IPS DF 19.7 (cell line): ENCODE measurements around the gene SLCO6A1.
A peak's percentile ranks its signal among the peaks of the same experiment; 100 is the strongest.
"Not testable (repeated sequence)": the region's sequence is repeated elsewhere in the genome, so short reads cannot be mapped to it uniquely, and the experiment has no call there.

Experiments
- DNase-seq: peaks from one replicate; pipeline ENCODE4 v3.0.0-alpha.2; 2013; ENCODE audit warnings: low read depth, low spot score

SLCO6A1 gene, protein sequence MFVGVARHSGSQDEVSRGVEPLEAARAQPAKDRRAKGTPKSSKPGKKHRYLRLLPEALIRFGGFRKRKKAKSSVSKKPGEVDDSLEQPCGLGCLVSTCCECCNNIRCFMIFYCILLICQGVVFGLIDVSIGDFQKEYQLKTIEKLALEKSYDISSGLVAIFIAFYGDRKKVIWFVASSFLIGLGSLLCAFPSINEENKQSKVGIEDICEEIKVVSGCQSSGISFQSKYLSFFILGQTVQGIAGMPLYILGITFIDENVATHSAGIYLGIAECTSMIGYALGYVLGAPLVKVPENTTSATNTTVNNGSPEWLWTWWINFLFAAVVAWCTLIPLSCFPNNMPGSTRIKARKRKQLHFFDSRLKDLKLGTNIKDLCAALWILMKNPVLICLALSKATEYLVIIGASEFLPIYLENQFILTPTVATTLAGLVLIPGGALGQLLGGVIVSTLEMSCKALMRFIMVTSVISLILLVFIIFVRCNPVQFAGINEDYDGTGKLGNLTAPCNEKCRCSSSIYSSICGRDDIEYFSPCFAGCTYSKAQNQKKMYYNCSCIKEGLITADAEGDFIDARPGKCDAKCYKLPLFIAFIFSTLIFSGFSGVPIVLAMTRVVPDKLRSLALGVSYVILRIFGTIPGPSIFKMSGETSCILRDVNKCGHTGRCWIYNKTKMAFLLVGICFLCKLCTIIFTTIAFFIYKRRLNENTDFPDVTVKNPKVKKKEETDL

DNA sequence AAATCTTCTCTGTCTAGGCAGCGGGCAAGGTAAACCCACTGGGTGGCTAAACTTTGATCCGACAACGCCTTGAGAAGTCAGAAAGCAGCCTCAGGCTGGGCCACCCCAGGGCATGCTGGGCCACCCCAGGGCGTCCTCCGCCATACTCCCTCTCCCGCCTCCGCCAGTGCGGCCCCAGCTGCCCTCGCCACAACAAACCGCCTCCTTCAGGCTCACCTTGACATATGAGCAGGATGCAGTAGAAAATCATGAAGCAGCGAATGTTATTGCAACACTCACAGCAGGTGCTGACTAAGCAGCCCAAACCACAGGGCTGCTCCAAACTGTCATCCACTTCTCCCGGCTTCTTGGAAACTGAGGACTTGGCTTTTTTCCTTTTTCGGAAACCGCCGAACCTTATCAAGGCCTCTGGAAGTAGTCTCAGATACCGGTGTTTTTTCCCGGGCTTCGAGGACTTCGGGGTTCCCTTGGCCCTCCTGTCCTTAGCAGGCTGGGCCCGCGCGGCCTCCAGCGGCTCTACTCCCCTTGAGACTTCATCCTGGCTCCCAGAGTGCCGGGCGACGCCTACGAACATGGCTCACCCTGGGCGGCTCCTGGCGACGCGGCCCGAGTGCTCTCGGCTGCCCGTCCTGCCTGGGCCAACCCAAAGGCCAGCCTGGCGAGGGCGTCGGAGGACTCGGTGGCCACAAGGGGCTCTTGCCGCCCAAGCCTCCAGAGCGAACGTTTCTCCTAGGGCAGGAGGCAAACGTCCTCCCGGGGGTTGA lies at the start of gene SLCO6A1:
Gene SLCO6A1 (minus strand): TSS at position 731 of the 764 bp plus-strand sequence. CDS start 157 bp downstream, at position 574.
- no peak for DNase-seq

DNA sequence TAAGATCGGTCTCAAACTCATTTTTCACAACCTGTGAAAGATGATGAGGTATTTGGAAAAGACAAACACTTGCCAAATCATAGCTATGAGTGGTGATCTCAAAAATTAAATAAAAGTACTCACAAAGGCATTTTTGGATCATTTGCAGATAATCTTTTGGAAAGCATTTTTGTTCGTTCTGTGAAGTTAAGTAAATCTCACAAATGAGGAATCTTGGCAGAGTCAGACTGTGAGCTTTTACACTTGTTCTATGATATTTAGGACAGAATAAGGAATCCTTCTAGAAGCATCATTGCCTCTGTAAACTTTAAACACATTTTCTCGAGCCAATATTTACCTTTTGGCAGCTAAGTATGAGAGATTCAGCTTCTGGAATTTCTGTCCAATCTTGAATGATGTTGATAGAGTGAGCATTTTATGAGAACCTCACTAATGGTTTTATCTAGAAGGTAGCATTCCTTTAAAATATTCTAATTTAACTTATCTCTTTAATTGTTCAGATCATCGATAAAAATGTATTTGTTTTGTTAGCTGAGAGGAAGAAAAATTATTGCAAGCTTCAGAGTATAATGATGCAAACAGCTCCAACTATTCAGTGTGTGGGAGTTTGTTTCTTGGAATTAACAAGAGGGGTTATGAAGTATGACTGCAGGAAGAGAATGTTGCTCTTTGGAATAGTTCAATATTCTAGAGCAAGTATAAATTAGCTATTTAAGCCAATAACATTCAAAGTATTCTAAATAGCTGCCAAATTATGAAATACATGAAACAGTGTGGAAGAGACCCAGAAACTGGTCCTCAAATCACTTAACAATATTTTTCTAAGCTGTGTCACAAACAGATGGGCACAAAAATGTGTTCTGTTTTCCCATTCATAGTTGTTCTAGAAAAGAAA lies 48.6 kb upstream of the SLCO6A1 start:
- no peak for DNase-seq

DNA sequence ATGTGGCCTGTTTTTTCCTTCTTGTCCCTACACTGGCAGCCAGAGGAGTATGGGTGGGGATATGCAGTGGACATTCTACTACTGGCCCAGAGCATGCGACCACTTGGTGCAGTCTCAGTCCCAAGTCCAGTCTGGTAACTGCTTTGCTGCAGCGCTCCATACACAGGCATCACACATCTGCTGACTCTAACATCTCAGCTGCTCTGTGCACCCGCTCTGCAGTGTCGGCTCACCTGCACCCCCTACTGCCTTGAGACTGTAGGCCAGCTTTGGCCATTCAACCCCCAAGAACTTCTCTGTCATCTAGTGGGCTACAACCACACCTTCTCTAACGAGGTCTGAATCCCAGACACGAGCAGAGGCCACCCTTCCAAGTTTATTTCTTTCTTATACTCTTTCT lies 46.4 kb upstream of the SLCO6A1 start:
- peak; percentile 25 for DNase-seq

DNA sequence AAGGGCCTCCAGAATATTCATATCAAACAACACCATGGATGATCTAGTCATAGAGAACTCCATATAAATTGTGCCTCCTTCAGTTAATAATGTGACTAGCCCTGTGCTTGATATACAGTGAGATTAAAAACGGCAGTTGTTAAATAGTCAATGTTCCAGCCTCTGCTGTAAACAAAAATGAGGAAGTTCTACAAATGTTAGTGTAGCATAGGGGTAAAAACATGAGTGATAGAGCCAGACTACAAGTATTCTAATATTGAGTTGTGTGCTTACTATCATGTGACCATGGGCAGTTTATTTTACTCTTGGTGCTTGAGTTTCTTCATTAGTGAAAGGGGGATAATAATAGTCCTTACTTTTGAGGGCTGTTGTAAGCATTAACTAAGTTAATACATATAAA lies 43.3 kb upstream of the SLCO6A1 start:
- no peak for DNase-seq

DNA sequence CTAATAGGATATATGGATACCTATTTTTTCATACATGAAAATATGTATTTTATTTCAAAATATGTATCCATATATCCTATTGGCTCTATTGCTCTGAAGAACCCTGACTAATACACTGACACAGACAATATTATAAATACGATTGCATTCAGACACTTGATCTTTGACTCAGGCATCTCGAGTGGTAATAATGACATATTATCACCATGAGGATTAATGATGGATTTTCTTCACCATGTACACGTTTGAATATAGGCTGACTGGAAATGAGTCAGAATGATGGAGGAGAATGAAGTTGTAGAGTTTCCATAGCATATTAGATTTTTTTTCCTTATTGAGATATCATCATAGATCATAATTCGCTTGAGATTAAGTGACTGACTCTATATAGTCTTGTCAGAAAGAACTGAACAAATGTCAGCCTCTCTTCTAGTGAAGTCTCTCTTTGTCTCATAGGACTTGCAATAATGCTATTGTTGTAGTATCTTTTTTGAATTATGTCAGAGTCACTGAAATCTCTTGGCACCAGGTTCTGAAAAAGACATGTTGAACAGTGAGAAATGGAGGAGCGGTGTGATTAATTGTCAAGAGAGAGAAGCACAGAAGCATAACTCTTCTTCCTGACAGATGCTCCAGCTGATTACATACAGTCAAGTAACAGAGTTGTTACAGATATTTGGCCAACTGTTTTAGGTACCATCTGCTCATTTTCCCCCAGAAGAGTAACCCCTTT lies 41.4 kb upstream of the SLCO6A1 start:
- DNase-seq = no peak

DNA sequence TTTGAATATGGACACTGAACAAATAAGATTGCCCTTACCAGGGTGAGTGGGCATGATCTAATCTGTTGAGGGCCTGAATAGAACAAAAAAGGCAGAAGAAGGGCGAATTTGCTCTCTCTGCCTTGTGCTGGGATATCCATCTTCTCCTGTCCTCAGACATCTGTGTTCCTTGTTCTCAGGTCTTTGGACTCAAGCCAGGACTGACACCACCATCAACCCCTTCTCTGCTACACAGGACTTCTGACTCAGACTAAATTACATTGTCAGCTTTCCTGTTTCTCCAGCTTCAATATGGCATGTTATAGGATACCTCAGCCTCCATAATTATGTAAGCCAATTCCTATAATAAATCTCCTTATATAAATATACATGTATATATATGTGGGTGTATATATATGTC lies 40.8 kb upstream of the SLCO6A1 start:
- no peak for DNase-seq

DNA sequence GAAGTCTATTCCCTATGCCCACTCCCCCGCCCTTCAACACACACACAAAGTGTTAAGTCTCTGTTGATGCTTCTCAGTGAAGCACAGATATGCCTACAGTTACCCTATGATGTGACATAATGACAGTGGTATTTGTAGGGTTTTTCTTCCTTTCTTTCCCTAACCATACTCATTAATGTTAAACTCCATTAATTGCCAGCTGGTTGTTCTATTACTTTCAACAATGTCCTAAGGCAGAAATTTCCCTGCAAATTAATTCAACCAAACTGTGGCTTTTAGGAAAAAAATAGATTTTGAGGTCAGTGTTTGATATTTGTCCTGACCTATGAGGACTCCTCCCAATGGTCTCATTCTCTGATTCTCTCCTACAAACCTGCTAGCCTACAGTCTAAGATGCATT lies 38.2 kb upstream of the SLCO6A1 start:
- no peak for DNase-seq

DNA sequence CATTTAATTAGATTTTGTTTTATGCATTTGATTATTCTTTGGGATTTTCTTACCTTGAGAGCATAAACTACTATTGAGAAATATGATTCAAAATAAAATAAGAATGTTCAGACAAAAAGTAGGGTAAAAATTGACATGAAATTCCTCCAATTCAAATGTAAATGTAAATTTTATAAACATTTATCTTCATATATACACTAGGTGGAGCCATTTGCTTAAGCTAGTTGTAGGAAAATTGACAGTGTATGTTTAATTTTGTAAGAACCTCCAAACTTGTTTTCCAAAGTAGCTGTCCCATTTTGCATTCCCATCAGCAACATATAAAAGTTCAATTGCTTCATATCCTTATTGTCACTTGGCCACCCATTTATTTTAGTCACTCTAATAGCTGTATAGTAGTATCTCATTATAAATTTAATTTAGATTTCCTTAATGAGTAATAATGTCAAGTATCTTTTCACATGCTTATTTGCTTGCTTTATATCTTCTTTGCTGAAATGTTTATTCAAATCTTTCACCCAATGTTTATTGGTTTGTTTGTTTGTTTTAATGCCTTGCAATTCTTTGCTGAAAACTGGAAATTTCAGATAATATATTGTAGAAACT lies 37.6 kb upstream of the SLCO6A1 start:
- DNase-seq = no peak

DNA sequence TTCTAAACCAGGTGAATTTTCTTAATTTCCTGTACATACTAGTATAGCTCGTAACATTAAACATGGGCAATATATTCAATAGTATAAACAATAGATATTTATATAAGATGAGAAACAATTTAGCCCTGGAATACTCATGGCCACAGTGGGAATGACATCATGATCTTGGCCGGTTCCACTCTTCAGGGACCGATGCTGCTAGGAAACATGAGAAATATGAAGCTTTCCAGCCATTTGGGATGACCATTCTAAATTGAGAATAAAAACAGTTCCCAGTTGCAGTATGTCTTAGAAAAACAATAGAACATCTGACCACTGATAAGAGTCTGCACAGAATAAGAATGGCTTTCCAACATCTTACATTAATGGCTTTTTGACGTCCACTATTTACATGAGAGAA lies 33.3 kb upstream of the SLCO6A1 start:
- no peak for DNase-seq

DNA sequence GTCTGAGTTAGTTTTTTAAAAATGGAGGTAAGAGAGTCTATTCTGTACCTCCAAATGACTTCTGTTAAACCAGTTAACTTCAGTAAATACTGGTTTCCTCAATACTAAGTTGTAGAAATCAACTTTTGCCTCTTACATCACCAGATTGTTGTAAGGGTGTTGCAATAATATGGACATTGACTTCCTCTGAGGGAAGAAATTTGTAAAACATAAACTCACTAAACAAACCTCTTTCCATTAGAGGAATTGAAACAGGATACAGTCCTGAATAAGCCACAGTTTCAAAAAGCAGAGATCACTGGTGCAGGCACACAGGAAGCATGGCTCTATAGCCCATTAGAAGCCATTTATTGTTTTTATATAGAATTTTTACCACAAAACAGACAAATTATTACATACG lies 32.7 kb upstream of the SLCO6A1 start:
- DNase-seq = no peak

DNA sequence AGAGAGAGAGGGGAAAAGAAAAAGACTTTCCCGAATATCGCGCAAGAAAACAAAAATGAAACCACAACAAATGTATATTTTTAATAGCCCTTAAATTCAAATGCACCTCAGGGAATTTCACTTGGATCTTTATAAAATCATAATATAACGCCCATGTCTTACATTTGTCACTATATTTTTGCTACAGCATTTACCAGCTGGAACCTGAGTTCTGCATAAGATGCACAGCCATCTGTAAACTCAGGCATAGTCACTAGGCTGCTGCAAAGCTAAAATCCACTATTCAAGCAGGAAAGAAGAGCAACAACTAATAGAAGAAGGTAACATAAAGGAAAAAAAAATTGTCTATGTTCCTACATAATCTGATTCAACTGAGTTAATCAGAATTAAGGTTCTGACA lies 30.6 kb upstream of the SLCO6A1 start:
- no peak for DNase-seq

DNA sequence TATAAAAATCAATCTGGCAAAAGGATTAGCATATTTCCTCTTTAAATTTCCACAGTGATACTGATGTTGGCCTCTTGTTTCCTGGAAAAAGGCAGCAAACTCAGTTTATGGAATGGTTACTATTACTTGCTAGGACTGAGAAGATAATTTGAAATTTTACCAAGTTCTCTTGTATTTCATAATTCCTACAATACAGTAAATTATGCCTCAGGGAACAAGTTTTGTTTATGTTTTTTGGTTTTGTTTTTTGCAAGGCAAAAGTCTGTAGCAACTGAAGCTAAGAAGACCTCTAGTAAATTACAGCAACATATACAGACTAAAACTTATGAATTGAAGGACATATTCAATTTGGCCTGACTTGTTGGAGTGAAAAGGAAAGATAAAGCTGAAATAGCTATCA lies 30.2 kb upstream of the SLCO6A1 start:
- DNase-seq = no peak

DNA sequence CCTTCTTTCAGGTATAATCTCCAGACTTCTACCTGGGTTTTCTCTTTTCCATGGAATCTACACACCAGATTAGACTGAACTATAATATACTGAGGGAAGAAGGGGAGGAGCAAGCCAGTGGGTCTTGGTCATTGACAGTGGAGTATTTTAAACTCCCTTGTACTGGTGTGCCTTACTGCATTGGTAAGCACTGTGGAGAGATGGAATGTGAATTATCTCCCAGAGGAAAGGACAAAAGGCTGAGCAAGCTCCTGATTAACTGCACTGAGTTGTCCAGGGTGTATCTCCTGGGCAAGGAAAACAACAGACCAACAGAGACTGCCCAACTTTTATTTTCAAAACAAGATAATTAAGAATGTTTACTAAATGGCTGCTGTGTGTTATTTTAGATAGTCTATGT lies 29.8 kb upstream of the SLCO6A1 start:
- no peak for DNase-seq

DNA sequence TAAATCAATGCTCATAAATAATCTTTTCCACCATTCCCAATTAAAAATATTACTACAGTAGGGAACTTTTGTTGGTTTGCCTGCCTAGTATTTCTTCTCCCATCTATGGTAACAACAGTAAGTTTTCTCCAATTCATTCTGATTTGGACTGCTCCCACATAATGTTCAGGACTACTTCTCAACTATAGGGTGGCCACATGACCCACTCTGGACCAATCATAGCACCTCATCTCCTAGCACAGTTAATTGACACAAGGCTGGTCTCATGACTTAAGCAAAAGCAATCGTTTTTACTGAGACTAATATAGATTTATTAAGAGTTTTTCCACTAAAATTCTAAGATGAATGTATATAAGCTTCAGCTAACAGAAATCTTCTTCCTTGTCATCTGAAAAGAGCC lies 28.7 kb upstream of the SLCO6A1 start:
- DNase-seq = no peak

DNA sequence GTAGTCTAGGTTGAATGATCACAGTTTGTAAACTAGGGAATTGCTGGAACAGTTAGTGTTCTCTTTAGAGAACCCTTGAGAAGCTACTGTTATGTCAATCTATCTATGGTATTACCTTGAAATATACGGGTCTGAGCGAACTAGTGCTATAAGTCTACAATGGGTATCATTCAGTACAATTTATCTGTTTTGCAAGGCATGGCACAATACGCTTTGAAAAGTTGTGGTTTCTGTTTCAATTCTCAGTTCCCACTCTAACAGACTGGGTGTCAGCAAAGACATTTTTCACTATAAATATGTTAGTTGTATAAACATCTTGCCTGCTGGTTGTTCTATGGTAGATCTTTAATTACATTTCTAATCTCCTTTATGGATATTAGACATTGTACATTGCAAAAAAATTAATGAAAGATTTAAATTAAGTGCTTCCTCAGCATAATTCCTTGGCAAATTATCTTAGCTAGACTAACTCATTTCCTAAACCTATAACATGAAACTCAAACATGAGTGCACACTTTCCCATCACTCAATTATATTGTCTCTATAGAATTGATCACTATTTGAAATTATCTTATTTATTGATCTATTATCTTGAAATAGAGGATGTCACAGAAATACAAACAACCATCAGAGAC lies 24.9 kb upstream of the SLCO6A1 start:
- DNase-seq = no peak

DNA sequence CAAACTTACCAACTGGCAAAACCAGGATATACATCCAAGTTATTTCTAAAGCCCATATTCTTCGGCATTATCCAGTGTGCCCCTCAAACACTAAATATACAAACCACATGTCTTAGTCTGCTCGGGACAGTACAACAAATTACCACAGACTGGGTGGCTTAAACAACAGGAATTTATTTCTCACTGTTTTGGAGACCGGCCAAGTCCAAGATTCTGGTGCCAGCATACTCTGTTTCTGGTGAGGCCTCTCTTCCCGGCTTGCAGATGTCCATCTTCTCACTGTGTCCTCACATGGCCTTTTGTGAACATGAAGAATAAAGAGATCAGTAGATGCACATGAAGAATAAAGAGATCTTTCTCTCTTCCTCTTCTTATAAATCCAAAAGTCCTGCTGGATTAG lies 12.9 kb upstream of the SLCO6A1 start:
- DNase-seq = no peak

DNA sequence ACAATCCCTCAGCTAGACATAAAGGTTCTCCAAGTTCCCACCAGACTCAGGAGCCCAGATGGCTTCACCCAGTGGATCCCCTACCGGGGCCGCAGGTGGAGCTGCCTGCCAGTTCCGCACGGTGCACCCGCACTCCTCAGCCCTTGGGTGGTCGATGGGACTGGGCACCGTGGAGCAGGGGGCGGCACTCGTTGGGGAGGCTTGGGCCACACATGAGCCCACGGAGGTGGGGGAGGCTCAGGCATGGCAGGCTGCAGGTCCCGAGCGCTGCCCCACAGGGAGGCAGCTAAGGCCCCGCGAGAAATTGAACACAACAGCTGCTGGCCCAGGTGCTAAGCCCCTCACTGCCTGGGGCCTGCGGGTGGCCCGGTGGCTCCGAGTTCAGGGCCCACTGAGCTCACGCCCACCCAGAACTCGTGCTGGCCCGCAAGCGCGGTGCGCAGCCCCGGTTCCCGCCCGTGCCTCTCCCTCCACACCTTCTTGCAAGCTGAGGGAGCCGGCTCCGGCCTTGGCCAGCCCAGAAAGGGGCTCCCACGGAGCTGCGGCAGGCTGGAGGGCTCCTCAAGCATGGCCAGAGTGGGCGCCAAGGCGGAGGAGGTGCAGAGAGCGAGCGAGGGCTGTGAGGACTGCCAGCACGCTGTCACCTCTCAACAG lies 7.4 kb downstream of the SLCO6A1 start:
- DNase-seq = not testable (repeated sequence)

DNA sequence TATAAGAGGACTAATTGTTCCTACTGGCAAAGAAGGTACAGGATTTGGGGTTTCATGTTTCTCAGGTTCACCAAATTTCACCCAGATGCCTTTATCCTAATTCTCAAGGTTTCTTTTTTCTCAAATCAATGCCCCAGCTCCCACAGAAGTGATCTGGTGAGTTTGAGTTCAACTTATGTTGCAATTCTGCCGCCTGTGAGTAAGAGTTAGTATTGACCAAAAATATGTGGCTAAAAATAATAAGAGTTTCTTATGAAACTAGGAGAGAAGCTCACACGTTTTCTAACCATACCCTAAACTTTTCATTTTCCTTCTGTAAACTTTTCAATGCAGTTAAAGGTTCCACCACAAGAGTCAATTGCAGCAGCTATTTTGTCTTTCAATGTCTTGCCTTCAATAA lies 15.1 kb downstream of the SLCO6A1 start:
- no peak for DNase-seq

DNA sequence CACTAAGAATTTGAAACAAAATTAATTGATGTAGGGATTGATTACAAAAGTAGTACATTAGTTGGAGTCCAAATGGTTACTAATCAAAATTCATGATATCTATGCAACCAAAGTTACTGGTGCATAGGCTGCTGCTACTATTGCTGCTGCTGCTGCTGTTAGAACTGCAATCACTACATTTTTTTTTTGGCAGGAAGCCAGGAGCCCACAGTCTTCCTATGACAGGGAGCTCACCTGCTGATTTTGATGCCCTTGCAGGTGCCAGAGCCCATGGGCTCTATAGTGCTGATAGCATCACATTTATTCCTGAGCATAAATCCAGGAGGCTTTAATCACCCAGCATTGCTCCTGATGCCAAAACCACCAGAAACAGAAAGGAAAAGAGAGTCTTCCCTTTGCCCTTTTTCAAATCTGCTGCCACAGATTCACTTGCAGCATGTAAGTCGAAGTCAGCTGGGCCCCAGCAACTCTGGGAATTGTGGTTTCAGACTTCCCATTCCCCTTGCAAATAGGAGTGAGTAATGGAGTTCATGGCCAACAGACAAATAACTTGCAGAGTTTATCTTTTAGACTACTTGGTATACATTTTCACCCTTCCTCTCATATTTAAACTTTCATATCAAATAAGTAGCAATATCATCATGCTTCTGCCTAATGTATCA lies 17.6 kb downstream of the SLCO6A1 start:
- no peak for DNase-seq
